CD4-positive, alpha-beta memory T cell (primary cell): Measurements from ENCODE around the gene OPA1. TPM values are rescaled to one million over a fixed set of nuclear protein-coding genes. Genes with fewer than 3 reads are reported as not detected.
A peak's percentile ranks its signal among the peaks of the same experiment; 100 is the strongest.

ENCODE experiments used
- CTCF ChIA-PET: fragments of 350-600 bp; sonication (Branson Sonifier 250); formaldehyde crosslinking; loops from one replicate; lab custom pipeline; 2021; ENCODE audit warnings: inconsistent platforms; ENCODE audit not compliant: partially characterized antibody; lab: Charles Lee
- POLR2A ChIA-PET: fragments of 350-600 bp; sonication (Branson Sonifier 250); formaldehyde crosslinking; loops from one replicate; lab custom pipeline; 2021; ENCODE audit not compliant: partially characterized antibody; lab: Charles Lee
- DNase-seq, 5 donors: peaks; one replicate each; pipeline versions ENCODE4 v3.0.0 to v3.0.0-alpha.2; 2020 to 2022; ENCODE audit warnings: mixed read lengths in 1 of 5
- H3K27ac ChIP-seq: one replicate; pipeline ENCODE4 v1.7.0; 2013; ENCODE audit warnings: low read depth, low read length
- H3K27me3 ChIP-seq: 2 replicates; pipeline ENCODE4 v1.7.0; 2013; ENCODE audit warnings: mild to moderate bottlenecking, low read length, moderate library complexity; ENCODE audit not compliant: insufficient read depth
- H3K36me3 ChIP-seq: 2 replicates; pipeline ENCODE4 v1.7.0; 2013; ENCODE audit warnings: mild to moderate bottlenecking, low read length, moderate library complexity; ENCODE audit not compliant: insufficient read depth
- H3K4me1 ChIP-seq: 2 replicates; pipeline ENCODE4 v1.7.0; 2013; ENCODE audit warnings: mild to moderate bottlenecking, low read length, moderate library complexity; ENCODE audit not compliant: insufficient read depth
- H3K4me3 ChIP-seq, 2 donors: one replicate each; pipeline ENCODE4 v1.7.0; 2013; ENCODE audit warnings: low read length in 2 of 2, mild to moderate bottlenecking in 1 of 2
- H3K9me3 ChIP-seq, 2 donors: one replicate each; pipeline ENCODE4 v1.7.0; 2013; ENCODE audit warnings: low read length in 2 of 2, control low read depth in 1 of 2; ENCODE audit not compliant: control insufficient read depth in 1 of 2
- H3K27ac Mint-ChIP-seq, 7 donors: one replicate each; pipeline ENCODE4 v1.8.0; 2020 to 2021; ENCODE audit warnings: mixed read lengths in 7 of 7, mild to moderate bottlenecking in 6 of 7, inconsistent platforms in 3 of 7, moderate library complexity in 3 of 7
- H3K27me3 Mint-ChIP-seq, 2 donors: one replicate each; pipeline ENCODE4 v1.8.0; 2020 to 2021; ENCODE audit warnings: mixed read lengths in 2 of 2
- H3K36me3 Mint-ChIP-seq, 2 donors: one replicate each; pipeline ENCODE4 v1.8.0; 2020 to 2021; ENCODE audit warnings: mixed read lengths in 2 of 2, inconsistent platforms in 1 of 2, mild to moderate bottlenecking in 1 of 2
- H3K4me1 Mint-ChIP-seq, 4 donors: one replicate each; pipeline ENCODE4 v1.8.0; 2020 to 2021; ENCODE audit warnings: mixed read lengths in 4 of 4, mild to moderate bottlenecking in 1 of 4
- H3K4me3 Mint-ChIP-seq, 8 donors: one replicate each; pipeline ENCODE4 v1.8.0; 2020 to 2021; ENCODE audit warnings: mixed read lengths in 8 of 8, mild to moderate bottlenecking in 7 of 8, moderate library complexity in 6 of 8, inconsistent platforms in 3 of 8
- H3K9me3 Mint-ChIP-seq, 8 donors: one replicate each; pipeline ENCODE4 v1.8.0; 2020 to 2021; ENCODE audit warnings: mixed read lengths in 8 of 8, mild to moderate bottlenecking in 5 of 8, inconsistent platforms in 3 of 8, moderate library complexity in 1 of 8
- intact Hi-C: fragments of 100-400 bp; cut with micrococcal nuclease; formaldehyde crosslinking; loops from one replicate; pipeline ENCODE4 v1.15.1; 2023
- polyA plus RNA-seq, 2 donors: library from polyadenylated mRNA; unstranded; fragments of 300-500 nt; fragmentation: Illumina TruSeq; gene quantifications; one replicate each; pipeline ENCODE4 v1.2.3, GENCODE V29; 2021
- total RNA-seq, 2 experiments: library from RNA; stranded (reverse); gene quantifications; one replicate each; pipeline ENCODE4 v1.2.3, GENCODE V29; 2021

Gene OPA1
- total and polyA plus RNA-seq, 4 experiments from 2014 or later = 19.8 to 59.8 (median 39.9) TPM

DNA sequence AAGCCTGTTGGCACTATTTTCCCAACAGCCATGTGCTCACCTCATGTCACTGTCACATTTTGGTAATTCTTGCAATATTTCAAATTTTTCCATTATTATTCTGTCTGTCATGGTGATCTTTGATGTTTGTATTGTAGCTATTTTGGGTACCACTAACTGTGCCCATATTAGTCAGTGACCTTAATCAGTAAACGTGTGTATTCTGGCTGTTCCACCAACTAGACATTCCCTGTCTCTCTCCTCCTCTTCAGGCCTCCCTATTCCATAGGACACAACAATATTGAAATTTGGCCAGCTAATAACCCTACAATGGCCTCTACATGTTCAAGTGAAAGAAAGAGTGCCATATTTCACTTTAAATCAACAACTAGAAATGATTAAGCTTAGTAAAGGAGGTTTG, 88.6 kb downstream of the OPA1 start:
- no peaks in the 10 kb centered on the region for H3K36me3 ChIP-seq

DNA sequence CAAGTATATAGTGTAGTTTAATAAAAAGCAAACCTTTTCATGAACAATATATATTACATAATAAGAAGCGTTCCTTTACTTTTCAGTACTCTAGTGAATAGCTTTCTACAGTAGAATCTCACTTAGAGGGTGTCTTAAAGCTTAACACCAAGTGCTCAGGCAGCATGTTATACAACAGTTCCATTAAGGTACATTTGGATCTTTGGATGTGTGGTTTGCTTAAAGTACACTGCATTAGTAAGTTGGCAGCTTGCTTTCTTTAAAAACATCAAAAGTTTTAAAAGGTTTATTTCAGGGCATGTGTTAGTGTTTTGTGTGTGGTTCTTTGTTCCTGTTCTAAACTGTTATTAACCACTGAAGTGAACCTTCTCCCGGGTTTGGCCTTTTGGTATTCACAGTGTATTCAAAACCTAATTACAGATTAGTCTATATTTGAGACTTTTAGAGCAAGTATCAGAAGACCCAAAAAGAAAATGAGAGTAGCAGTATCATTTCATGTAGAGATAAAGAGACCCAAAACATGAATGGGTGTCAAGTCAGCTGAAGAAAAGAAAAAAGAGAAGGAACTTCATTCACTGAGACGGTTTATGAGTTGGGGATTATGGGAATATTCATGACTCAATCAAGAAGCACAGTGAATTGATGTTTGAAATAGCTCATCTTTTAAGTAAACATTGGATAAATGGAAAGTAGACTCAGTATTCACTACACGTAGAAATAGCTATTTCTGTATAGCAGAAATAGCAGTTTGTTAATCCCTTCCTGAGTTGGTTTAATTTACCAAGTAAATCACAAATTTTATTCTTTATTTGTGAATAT, 93.9 kb downstream of the OPA1 start:
- POLR2A ChIA-PET = no interaction called here
- no peak overlapping the region for H3K27ac ChIP-seq
- CTCF ChIA-PET = interaction anchor here (0.8 kb wide), 1 partner anchor 629 kb away, joined by 3 read pairs; no protein-coding TSS in a partner anchor
- peaks cover 14 to 17% of the 10 kb centered on the region in 2 donors for H3K36me3 Mint-ChIP-seq
- DNase-seq = no peak
- no peak overlapping the region for H3K4me3 Mint-ChIP-seq
- H3K36me3 ChIP-seq = peaks cover 2% of the 10 kb centered on the region
- H3K27ac Mint-ChIP-seq = peak overlapping the region in 2 of 7 donors; percentile 7 to 50
- intact Hi-C loops = no loop called here
- no peaks in the 10 kb centered on the region for H3K9me3 ChIP-seq
- H3K4me1 ChIP-seq = no peaks in the 10 kb centered on the region
- no peaks in the 10 kb centered on the region for H3K27me3 ChIP-seq
- H3K27me3 Mint-ChIP-seq = no peaks in the 10 kb centered on the region
- H3K4me3 ChIP-seq = no peak overlapping the region
- H3K9me3 Mint-ChIP-seq = no peaks in the 10 kb centered on the region
- H3K4me1 Mint-ChIP-seq = peaks cover 0 to 4% (median 0%) of the 10 kb centered on the region in 4 donors

More for the DNA sequence above, 88.6 kb downstream of the OPA1 start:
- Histone ChIP-seq H3K9me3 (no peaks in the 10 kb centered on the region), H3K4me3 (no peak overlapping the region), H3K4me1 (no peaks in the 10 kb centered on the region), H3K27ac (no peak overlapping the region), H3K27me3 (no peaks in the 10 kb centered on the region)
- DNase-seq = no peak
- POLR2A ChIA-PET = no interaction called here
- Mint-ChIP-seq H3K27ac (no peak overlapping the region), H3K27me3 (no peaks in the 10 kb centered on the region), H3K4me3 (no peak overlapping the region), H3K36me3 (peaks cover 18 to 28% of the 10 kb centered on the region in 2 donors), H3K9me3 (no peaks in the 10 kb centered on the region), H3K4me1 (peaks cover 0 to 4% (median under 1%) of the 10 kb centered on the region in 4 donors)
- CTCF ChIA-PET = interaction anchor here (2.2 kb wide), 1 partner anchor 16 kb away, joined by 6 read pairs; no protein-coding TSS in a partner anchor
- intact Hi-C loops = no loop called here

- no peak for DNase-seq
- Mint-ChIP-seq H3K36me3 (peaks cover 6 to 24% of the 10 kb centered on the region in 2 donors), H3K9me3 (no peaks in the 10 kb centered on the region), H3K27ac (peak overlapping the region in 2 of 7 donors; percentile 36 to 53), H3K4me1 (peaks cover 0 to 2% (median 0%) of the 10 kb centered on the region in 4 donors), H3K4me3 (no peak overlapping the region), H3K27me3 (no peaks in the 10 kb centered on the region)
- H3K27me3 ChIP-seq = no peaks in the 10 kb centered on the region
- no peak overlapping the region for H3K4me3 ChIP-seq
- H3K36me3 ChIP-seq = peaks cover 11% of the 10 kb centered on the region
- intact Hi-C loops = no loop called here
- no peaks in the 10 kb centered on the region for H3K9me3 ChIP-seq
- H3K27ac ChIP-seq = no peak overlapping the region
- H3K4me1 ChIP-seq = no peaks in the 10 kb centered on the region
- CTCF ChIA-PET = no interaction called here
- POLR2A ChIA-PET = no interaction called here
Observed at GRCh38 chr3:193688834-193689714, 96.1 kb downstream of the OPA1 start.

DNA sequence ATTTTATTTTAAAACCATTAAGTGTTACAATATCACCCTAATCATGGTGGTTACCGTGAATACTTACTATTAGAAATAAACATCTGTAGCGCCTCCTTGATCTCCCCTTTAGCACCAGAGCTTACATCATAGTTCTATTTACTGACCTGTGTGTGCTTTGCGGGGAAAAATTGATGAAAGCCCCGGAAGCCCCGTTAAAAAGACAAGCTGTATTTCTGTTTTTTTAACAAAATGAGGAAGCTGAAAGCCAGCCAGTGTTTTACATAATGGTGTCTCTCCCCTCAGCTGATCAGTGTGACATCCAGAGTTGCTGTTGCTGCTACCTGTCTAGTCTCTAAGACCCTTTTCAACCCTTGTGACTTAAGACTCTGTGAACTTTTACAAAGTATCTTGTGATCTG, 100.8 kb downstream of the OPA1 start:
- POLR2A ChIA-PET = interaction anchor here (1.3 kb wide), 1 partner anchor 9 kb away, joined by 3 read pairs; no protein-coding TSS in a partner anchor
- peaks cover 13 to 44% of the 10 kb centered on the region in 2 donors for H3K36me3 Mint-ChIP-seq
- CTCF ChIA-PET = no interaction called here
- Histone ChIP-seq H3K4me1 (no peaks in the 10 kb centered on the region), H3K36me3 (peaks cover 11% of the 10 kb centered on the region), H3K27me3 (no peaks in the 10 kb centered on the region), H3K4me3 (no peak overlapping the region), H3K27ac (no peak overlapping the region), H3K9me3 (no peaks in the 10 kb centered on the region)
- H3K27ac Mint-ChIP-seq = no peak overlapping the region
- no peaks in the 10 kb centered on the region for H3K27me3 Mint-ChIP-seq
- intact Hi-C loops = no loop called here
- no peak overlapping the region for H3K4me3 Mint-ChIP-seq
- no peaks in the 10 kb centered on the region for H3K4me1 Mint-ChIP-seq
- no peak for DNase-seq
- no peaks in the 10 kb centered on the region for H3K9me3 Mint-ChIP-seq

DNA sequence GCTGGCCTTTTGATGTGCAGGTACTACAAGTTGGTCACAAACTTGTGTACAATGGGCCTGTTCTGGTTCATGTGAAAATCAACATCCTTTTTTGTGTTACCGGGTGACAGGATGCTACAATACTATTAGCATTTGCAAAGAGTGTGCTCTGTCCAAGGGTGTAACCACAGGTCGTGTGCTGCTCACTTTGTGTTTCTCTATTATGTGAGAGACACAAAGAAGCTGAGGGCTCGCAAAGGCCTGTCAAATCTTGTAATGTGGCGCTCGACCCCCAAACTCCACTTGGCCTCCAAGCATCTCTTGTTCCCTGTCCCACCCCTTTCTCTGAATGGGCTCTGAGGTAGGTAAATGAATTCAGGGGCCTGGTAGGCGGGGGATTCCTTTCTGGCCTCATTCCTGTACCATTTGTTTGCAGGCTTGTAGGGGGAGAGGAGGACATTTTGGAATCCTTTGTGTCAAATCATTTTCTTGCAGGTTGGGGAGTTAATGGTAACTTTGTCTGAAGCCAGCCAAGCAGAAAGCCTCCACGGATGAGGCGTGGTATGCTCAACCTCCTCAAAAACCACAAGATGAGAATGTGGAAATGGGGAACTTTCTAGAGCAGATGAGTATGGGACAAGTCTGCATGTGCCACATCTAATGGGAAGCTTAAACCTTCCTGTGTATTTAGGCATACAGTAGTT, 109.1 kb downstream of the OPA1 start:
- Mint-ChIP-seq H3K27me3 (no peaks in the 10 kb centered on the region), H3K27ac (peak overlapping the region in 1 of 7 donors; percentile 45), H3K4me1 (peaks cover 0 to 3% (median 0%) of the 10 kb centered on the region in 4 donors), H3K9me3 (peaks cover 0 to 2% (median 0%) of the 10 kb centered on the region in 8 donors), H3K4me3 (no peak overlapping the region), H3K36me3 (peaks cover 8 to 21% of the 10 kb centered on the region in 2 donors)
- intact Hi-C loops = no loop called here
- no peaks in the 10 kb centered on the region for H3K36me3 ChIP-seq
- POLR2A ChIA-PET = no interaction called here
- no peak overlapping the region for H3K27ac ChIP-seq
- no peaks in the 10 kb centered on the region for H3K4me1 ChIP-seq
- no peaks in the 10 kb centered on the region for H3K9me3 ChIP-seq
- CTCF ChIA-PET = no interaction called here
- H3K27me3 ChIP-seq = no peaks in the 10 kb centered on the region
- no peak overlapping the region for H3K4me3 ChIP-seq
- DNase-seq = no peak

DNA sequence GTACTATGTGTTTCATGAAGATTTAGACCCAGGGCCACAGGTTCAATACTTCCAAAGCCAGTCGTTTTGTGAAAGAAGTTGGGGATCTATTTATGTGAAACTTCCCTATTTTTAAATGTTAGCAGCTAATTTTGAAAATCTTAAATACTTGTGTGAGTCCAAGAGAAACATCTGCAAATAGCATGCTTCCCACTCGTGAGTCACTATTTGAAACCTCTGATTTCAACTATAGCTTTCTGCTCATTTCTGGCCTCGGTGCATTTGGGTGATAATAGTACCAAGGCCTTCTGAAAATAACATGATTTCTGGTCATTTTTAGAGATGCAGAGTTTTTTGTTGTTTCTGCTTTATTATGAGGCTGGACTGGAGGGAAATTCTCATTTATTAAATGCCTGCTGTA, 110.0 kb downstream of the OPA1 start:
- DNase-seq = no peak
- H3K9me3 ChIP-seq = no peaks in the 10 kb centered on the region
- no peak overlapping the region for H3K4me3 Mint-ChIP-seq
- no peaks in the 10 kb centered on the region for H3K4me1 ChIP-seq
- intact Hi-C loops = no loop called here
- peaks cover 0 to 3% (median 0%) of the 10 kb centered on the region in 4 donors for H3K4me1 Mint-ChIP-seq
- H3K27ac ChIP-seq = no peak overlapping the region
- H3K36me3 Mint-ChIP-seq = peaks cover 8 to 21% of the 10 kb centered on the region in 2 donors
- no peaks in the 10 kb centered on the region for H3K27me3 Mint-ChIP-seq
- ChIA-PET CTCF (no interaction called here), POLR2A (no interaction called here)
- no peaks in the 10 kb centered on the region for H3K36me3 ChIP-seq
- peaks cover 0 to 2% (median 0%) of the 10 kb centered on the region in 8 donors for H3K9me3 Mint-ChIP-seq
- peak overlapping the region in 1 of 7 donors; percentile 37 for H3K27ac Mint-ChIP-seq
- no peaks in the 10 kb centered on the region for H3K27me3 ChIP-seq
- no peak overlapping the region for H3K4me3 ChIP-seq
